Heart right ventricle (tissue), 16 donors: Measurements from ENCODE around the gene STEEP1. TPM values are rescaled to one million over a fixed set of nuclear protein-coding genes. Genes with fewer than 3 reads are reported as not detected.

ENCODE experiments used
- ATAC-seq, 8 donors: fragments of 200-7000 bp; cut with Tn5 transposase; one replicate each; pipeline ENCODE4 v1.9.1; 2020; ENCODE audit warnings: mild to moderate bottlenecking in 8 of 8, moderate library complexity in 8 of 8, moderate number of reproducible peaks in 1 of 8
- DNase-seq, 2 donors: peaks; one replicate each; pipeline ENCODE4 v3.0.0-alpha.2; 2020
- H3K27ac ChIP-seq, 10 donors: fragments of 200-600 bp; sonication (generic) in 2 of 10; one replicate each; pipeline versions ENCODE4 v1.5.0 to v1.8.0; 2020 to 2022; ENCODE audit warnings: mild to moderate bottlenecking in 3 of 10
- H3K27me3 ChIP-seq, 7 donors: fragments of 200-600 bp; one replicate each; pipeline ENCODE4 v1.8.0; 2021 to 2022; ENCODE audit warnings: mild to moderate bottlenecking in 2 of 7
- H3K36me3 ChIP-seq, 9 donors: fragments of 200-600 bp; sonication (generic) in 1 of 9; one replicate each; pipeline versions ENCODE4 v1.5.0 to v1.8.0; 2020 to 2022; ENCODE audit warnings: mild to moderate bottlenecking in 2 of 9
- H3K4me1 ChIP-seq, 9 donors: fragments of 200-600 bp; sonication (generic) in 1 of 9; one replicate each; pipeline versions ENCODE4 v1.5.0 to v1.8.0; 2020 to 2022; ENCODE audit warnings: mild to moderate bottlenecking in 4 of 9
- H3K4me3 ChIP-seq, 10 donors: fragments of 200-600 bp; sonication (generic) in 2 of 10; one replicate each; pipeline versions ENCODE4 v1.5.0 to v1.8.0; 2020 to 2022; ENCODE audit warnings: mild to moderate bottlenecking in 7 of 10, moderate library complexity in 2 of 10
- H3K9me3 ChIP-seq, 11 donors: fragments of 200-600 bp in 10 of 11; sonication (generic) in 2 of 11; one replicate each; pipeline versions ENCODE4 v1.5.0 to v1.8.0; 2013 to 2022; ENCODE audit warnings: mild to moderate bottlenecking in 2 of 11, control low read depth in 1 of 11, moderate library complexity in 1 of 11
- WGBS, 2 donors: extraction: QIAGEN DNeasy Blood & Tissue Kit; methylation state at CpG; one replicate each; pipeline ENCODE4 v1.1.7; 2013; ENCODE audit warnings: inconsistent platforms in 1 of 2; 5-methylcytosine and 5-hydroxymethylcytosine counted together
- intact Hi-C, 10 donors: fragments of 100-400 bp; cut with DNase I; formaldehyde crosslinking; loops; one replicate each; pipeline versions ENCODE4 v1.11.1 to v1.14.2; 2022
- long read RNA-seq, 3 donors: library from polyadenylated mRNA; unstranded; transcript quantifications; one replicate each; pipeline ENCODE4 v2.0.0, GENCODE V29; 2020 to 2021
- polyA plus RNA-seq, 2 donors: library from polyadenylated mRNA; stranded (reverse); fragments of 200-250 nt; gene quantifications; one replicate each; pipeline ENCODE4 v1.2.3, GENCODE V29; 2013
- total RNA-seq, 10 donors: library from RNA; stranded (reverse); fragmentation: NEBNext Ultra II Directional in 3 of 10; extraction: Animal tissue kit (Norgen Biotek cat#: 25700) in 3 of 10; gene quantifications; one replicate each; pipeline versions ENCODE4 v1.2.1 to v1.2.4, GENCODE V29; 2021 to 2023
- TF ChIP-seq, protein P1 (sequence below), 9 donors: fragments of 200-600 bp; sonication (generic) in 2 of 9; IDR thresholded peaks; one replicate each; pipeline versions ENCODE4 v1.5.0 to v1.8.0; 2021 to 2022; ENCODE audit warnings: antibody characterized with exemption in 9 of 9, mild to moderate bottlenecking in 5 of 9, moderate library complexity in 1 of 9
- donor health status: Arrhythmogenic right ventricular cardiomyopathy.
- donor health status: ischemic (EF 13 %, LVEDD 7.1; RV severe dilation, severe dysfunction).
- donor health status: healthy with polysubstance abuse.
- donor health status: DM: no; HTN: yes; CAD: no.
- donor health status: DM: no; HTN: no; CAD: no.
- donor health status: ischemic (EF 25% LVEDD 6.9; RV normal size, moderate dysfunction).
- donor health status: ischemic (EF 25% LVEDD 5.7; RV mildly dilated, moderate dysfunction).
- donor health status: healthy.
- donor health status: DM: yes; HTN: yes; CAD: no.
- donor health status: Ischemic cardiomyopathy.
- donor health status: ischemic (EF 35%, LVEDD 5.7; RV mildly dilated, moderate dysfunction).
- donor health status: nonischemic (EF 11% LVEDD 7.7; RV severe dilation, severe dysfunction).
- donor health status: DM: yes; HTN: yes; CAD: no.
- donor health status: PGD.
- donor health status: ischemic (EF 29% LVEDD 5.4; RV normal size, mild dysfunction).
- donor health status: nonischemic (EF 23%, LVEDD 6.1; RV moderate dilation, normal function).

STEEP1 gene
- total RNA-seq (10 to 100 TPM; 12.1 to 24.0 (median 19.8) TPM), polyA plus RNA-seq (10 to 100 TPM in 1 of 2 donors, 1 to 10 TPM in 1; 2.7 to 14.6 TPM)
- long read RNA-seq, donor 1, result 0 reads
- long read RNA-seq, donor 2, partial matches to known transcripts, result 0 of 2 reads
- long read RNA-seq, donor 2, other reads (novel, unspliced or antisense), result 1 of 2 reads
- long read RNA-seq, donor 3, partial matches to known transcripts, result 0 of 2 reads
- long read RNA-seq, donor 3, other reads (novel, unspliced or antisense), result 0 of 2 reads

GRCh38 chrX:119565107-119565663, at the start of gene STEEP1:
Gene STEEP1 (minus strand): TSS chrX:119565409. CDS start chrX:119565355, 54 bp downstream.
- Histone ChIP-seq H3K4me3 (peak within 1 kb of the TSS; percentile 35 to 70 (median 65)), H3K27ac (peak within 1 kb of the TSS in 9 of 10 donors; percentile 36 to 81 (median 70)), H3K9me3 (no peaks in the 10 kb centered on the region), H3K4me1 (peaks cover 0 to 13% (median 0%) of the 10 kb centered on the region in 9 donors), H3K36me3 (peaks cover 0 to 16% (median 0%) of the 10 kb centered on the region in 9 donors), H3K27me3 (no peaks in the 10 kb centered on the region)
- WGBS, 2 donors, result 0 to 1% methylated on average over 26 to 27 of the region's 27 CpGs
- ATAC-seq (peak; percentile 92 to 99 (median 98)), DNase-seq (peak; percentile 87 to 92)
- TF ChIP-seq, protein P1, sequence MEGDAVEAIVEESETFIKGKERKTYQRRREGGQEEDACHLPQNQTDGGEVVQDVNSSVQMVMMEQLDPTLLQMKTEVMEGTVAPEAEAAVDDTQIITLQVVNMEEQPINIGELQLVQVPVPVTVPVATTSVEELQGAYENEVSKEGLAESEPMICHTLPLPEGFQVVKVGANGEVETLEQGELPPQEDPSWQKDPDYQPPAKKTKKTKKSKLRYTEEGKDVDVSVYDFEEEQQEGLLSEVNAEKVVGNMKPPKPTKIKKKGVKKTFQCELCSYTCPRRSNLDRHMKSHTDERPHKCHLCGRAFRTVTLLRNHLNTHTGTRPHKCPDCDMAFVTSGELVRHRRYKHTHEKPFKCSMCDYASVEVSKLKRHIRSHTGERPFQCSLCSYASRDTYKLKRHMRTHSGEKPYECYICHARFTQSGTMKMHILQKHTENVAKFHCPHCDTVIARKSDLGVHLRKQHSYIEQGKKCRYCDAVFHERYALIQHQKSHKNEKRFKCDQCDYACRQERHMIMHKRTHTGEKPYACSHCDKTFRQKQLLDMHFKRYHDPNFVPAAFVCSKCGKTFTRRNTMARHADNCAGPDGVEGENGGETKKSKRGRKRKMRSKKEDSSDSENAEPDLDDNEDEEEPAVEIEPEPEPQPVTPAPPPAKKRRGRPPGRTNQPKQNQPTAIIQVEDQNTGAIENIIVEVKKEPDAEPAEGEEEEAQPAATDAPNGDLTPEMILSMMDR (IDR thresholded peaks at IDR 0.05), result no peak
- intact Hi-C loops, result loop anchor here in 1 of 10 donors (1.0 kb wide), 1 partner anchor 9 kb away; the partner anchor contains the start of gene UBE2A

- H3K4me3 ChIP-seq, result no peak overlapping the region
- 84 to 85% methylated on average over 10 to 13 of the region's 13 CpGs for WGBS, 2 donors
- H3K27ac ChIP-seq, result no peak overlapping the region
- peaks cover 0 to 21% (median 0%) of the 10 kb centered on the region in 9 donors for H3K4me1 ChIP-seq
- ATAC-seq, result no peak
- no peak for DNase-seq
- no peaks in the 10 kb centered on the region for H3K9me3 ChIP-seq
- no peaks in the 10 kb centered on the region for H3K36me3 ChIP-seq
- TF ChIP-seq, protein P1 (IDR thresholded peaks at IDR 0.05), result no peak
- H3K27me3 ChIP-seq, result no peaks in the 10 kb centered on the region
- intact Hi-C loops, result loop anchor here in 5 of 10 donors (5.0 to 10.0 kb wide), 2 partner anchors 110 to 118 kb away; no protein-coding TSS in a partner anchor
Measured at GRCh38 chrX:119614776-119615175, 49.6 kb upstream of the STEEP1 start.

GRCh38 chrX:119607018-119607389, 41.8 kb upstream of the STEEP1 start:
- peaks cover 0 to 8% (median 0%) of the 10 kb centered on the region in 9 donors for H3K4me1 ChIP-seq
- WGBS, 2 donors, result 36 to 37% methylated on average over 7 of the region's 7 CpGs
- peak in 2 of 8 donors; percentile 2 to 5 for ATAC-seq
- H3K27me3 ChIP-seq, result peaks cover 0 to 9% (median 0%) of the 10 kb centered on the region in 7 donors
- H3K9me3 ChIP-seq, result no peaks in the 10 kb centered on the region
- TF ChIP-seq, protein P1 (IDR thresholded peaks at IDR 0.05), result no peak
- no peaks in the 10 kb centered on the region for H3K36me3 ChIP-seq
- DNase-seq, result no peak
- intact Hi-C loops, result loop anchor here in 1 of 10 donors (5.0 kb wide), 1 partner anchor 125 kb away; no protein-coding TSS in a partner anchor
- H3K4me3 ChIP-seq, result peak overlapping the region in 9 of 10 donors; percentile 60 to 84 (median 71)
- H3K27ac ChIP-seq, result peak overlapping the region; percentile 70 to 94 (median 91)

GRCh38 chrX:119606280-119607017, 41.2 kb upstream of the STEEP1 start, which contains the start of gene NKRF:
Gene NKRF (minus strand): TSS chrX:119606424.
- Histone ChIP-seq H3K4me1 (peaks cover 0 to 8% (median 0%) of the 10 kb centered on the region in 9 donors), H3K36me3 (no peaks in the 10 kb centered on the region), H3K27ac (peak within 1 kb of the TSS; percentile 70 to 94 (median 91)), H3K27me3 (peaks cover 0 to 9% (median 0%) of the 10 kb centered on the region in 7 donors), H3K9me3 (no peaks in the 10 kb centered on the region), H3K4me3 (peak within 1 kb of the TSS; percentile 60 to 84 (median 68))
- 1% methylated on average over 42 to 46 of the region's 46 CpGs for WGBS, 2 donors
- TF ChIP-seq, protein P1 (IDR thresholded peaks at IDR 0.05), result no peak
- intact Hi-C loops, result loop anchor here in 1 of 10 donors (5.0 kb wide), 1 partner anchor 126 kb away; no protein-coding TSS in a partner anchor
- DNase-seq (peak; percentile 92 to 93), ATAC-seq (peak; percentile 94 to 99 (median 96))
